Neural progenitor cell (in vitro differentiated cells): ENCODE results near the gene EFEMP1. TPM values are rescaled to one million over a fixed set of nuclear protein-coding genes. Genes with fewer than 3 reads are reported as not detected.

Source experiments
- DNase-seq: peaks from one replicate; pipeline ENCODE4 v3.0.0-alpha.2; 2016; ENCODE audit warnings: low spot score
- H2AFZ ChIP-seq: fragments of 200-600 bp; sonication (generic); replicated peaks from 2 replicates; pipeline ENCODE4 v1.6.1; 2016; ENCODE audit warnings: antibody characterized with exemption
- H3F3A ChIP-seq: fragments of 200-600 bp; sonication (generic); 2 replicates; pipeline ENCODE4 v1.6.1; 2016; ENCODE audit warnings: antibody characterized with exemption, low read depth
- H3K27ac ChIP-seq: fragments of 200-600 bp; sonication (generic); 2 replicates; pipeline ENCODE4 v1.5.1; 2016; ENCODE audit warnings: mild to moderate bottlenecking
- H3K27me3 ChIP-seq: fragments of 200-600 bp; sonication (generic); 2 replicates; pipeline ENCODE4 v1.6.1; 2016; ENCODE audit warnings: mild to moderate bottlenecking, moderate library complexity
- H3K36me3 ChIP-seq: fragments of 200-600 bp; sonication (generic); 2 replicates; pipeline ENCODE4 v1.5.1; 2016
- H3K4me1 ChIP-seq: fragments of 200-600 bp; sonication (generic); 2 replicates; pipeline ENCODE4 v1.6.1; 2016; ENCODE audit warnings: mixed run types
- H3K4me2 ChIP-seq: fragments of 200-600 bp; sonication (generic); 2 replicates; pipeline ENCODE4 v1.6.1; 2016
- H3K4me3 ChIP-seq: fragments of 200-600 bp; sonication (generic); 2 replicates; pipeline ENCODE4 v1.5.1; 2016
- H3K79me2 ChIP-seq: fragments of 200-600 bp; sonication (generic); 2 replicates; pipeline ENCODE4 v1.6.1; 2016; ENCODE audit warnings: low read depth
- H3K9ac ChIP-seq: fragments of 200-600 bp; sonication (generic); 2 replicates; pipeline ENCODE4 v1.6.1; 2016
- H3K9me3 ChIP-seq: fragments of 200-600 bp; sonication (generic); 2 replicates; pipeline ENCODE4 v1.5.1; 2016; ENCODE audit warnings: low read depth
- H4K20me1 ChIP-seq: fragments of 200-600 bp; sonication (generic); 2 replicates; pipeline ENCODE4 v1.6.1; 2016; ENCODE audit warnings: low read depth
- H3K27ac Mint-ChIP-seq: 3 replicates; pipeline ENCODE4 v1.8.0; 2021; ENCODE audit warnings: mixed read lengths
- H3K27me3 Mint-ChIP-seq: 2 replicates; pipeline ENCODE4 v1.8.0; 2022; ENCODE audit warnings: low read depth, mild to moderate bottlenecking, inconsistent platforms, moderate library complexity, mixed read lengths; ENCODE audit not compliant: insufficient read depth
- H3K36me3 Mint-ChIP-seq: 3 replicates; pipeline ENCODE4 v1.8.0; 2021; ENCODE audit warnings: mixed read lengths
- H3K4me1 Mint-ChIP-seq: 3 replicates; pipeline ENCODE4 v1.8.0; 2021; ENCODE audit warnings: mixed read lengths
- H3K4me3 Mint-ChIP-seq: 3 replicates; pipeline ENCODE4 v1.8.0; 2021; ENCODE audit warnings: mild to moderate bottlenecking, moderate library complexity, mixed read lengths
- H3K9me3 Mint-ChIP-seq: 3 replicates; pipeline ENCODE4 v1.8.0; 2020; ENCODE audit warnings: mixed read lengths
- EZH2 ChIP-seq: fragments of 200-600 bp; sonication (generic); IDR thresholded peaks from 2 replicates; pipeline ENCODE4 v1.6.1; 2017; ENCODE audit warnings: antibody characterized with exemption, mild to moderate bottlenecking, moderate library complexity
- EZH2phosphoT487 ChIP-seq: fragments of 200-600 bp; sonication (generic); IDR thresholded peaks from 2 replicates; pipeline ENCODE4 v1.6.1; 2017; ENCODE audit warnings: antibody characterized with exemption
- total RNA-seq: library from RNA; depleted of rRNA; stranded (reverse); fragments of >200 nt; gene quantifications from 2 replicates; pipeline ENCODE4 v1.2.3, GENCODE V29; 2015; ENCODE audit warnings: low replicate concordance
- TF ChIP-seq, protein P1 (sequence below): fragments of 200-600 bp; sonication (generic); IDR thresholded peaks from 2 replicates; pipeline ENCODE4 v1.5.1; 2017; ENCODE audit warnings: antibody characterized with exemption, mild to moderate bottlenecking

EFEMP1 gene
- total RNA-seq, 1 donor from 2014 or later = 25.5 TPM

DNA sequence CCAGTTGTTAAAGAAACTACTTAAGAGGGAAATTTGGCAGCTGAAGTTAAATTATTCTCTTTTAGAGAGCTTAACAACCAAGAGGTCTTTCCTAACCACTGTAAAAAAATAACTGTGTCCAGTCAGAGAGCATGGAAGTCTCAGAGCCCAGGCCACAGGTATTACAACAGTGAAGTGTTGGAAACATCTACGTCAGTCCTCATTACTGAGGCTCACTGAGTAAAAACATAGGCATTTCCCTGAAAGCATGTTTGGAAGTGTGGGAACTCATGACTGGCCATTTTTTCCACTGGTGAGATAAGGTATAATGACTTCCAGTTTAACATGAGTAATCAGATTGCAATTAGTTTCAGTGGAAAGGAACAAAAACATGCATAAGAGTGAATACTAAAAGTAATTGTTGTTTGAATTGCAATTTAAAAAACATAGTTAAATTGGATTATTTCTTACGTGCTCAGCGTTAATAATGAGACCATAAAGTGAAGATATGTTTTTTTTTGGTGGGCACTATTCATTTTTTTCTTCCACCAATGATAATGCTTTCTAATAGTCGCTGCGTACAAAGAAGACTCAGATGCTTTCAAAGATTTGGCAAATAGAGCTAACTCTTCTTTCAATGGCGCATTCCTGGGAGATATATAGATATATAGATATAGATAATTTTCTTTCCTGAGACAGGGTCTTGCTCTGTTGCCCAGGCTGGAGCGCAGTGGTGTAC is 60.8 kb downstream of the EFEMP1 start:
- Mint-ChIP-seq H3K4me3 (no peak overlapping the region), H3K9me3 (no peaks in the 10 kb centered on the region), H3K27ac (no peak overlapping the region), H3K4me1 (peaks cover 3% of the 10 kb centered on the region), H3K27me3 (no peaks in the 10 kb centered on the region), H3K36me3 (no peaks in the 10 kb centered on the region)
- H3K9me3 ChIP-seq = no peaks in the 10 kb centered on the region
- no peak overlapping the region for H2AFZ ChIP-seq
- TF ChIP-seq EZH2 = no peak
- TF ChIP-seq EZH2phosphoT487 = no peak
- TF ChIP-seq, protein P1, sequence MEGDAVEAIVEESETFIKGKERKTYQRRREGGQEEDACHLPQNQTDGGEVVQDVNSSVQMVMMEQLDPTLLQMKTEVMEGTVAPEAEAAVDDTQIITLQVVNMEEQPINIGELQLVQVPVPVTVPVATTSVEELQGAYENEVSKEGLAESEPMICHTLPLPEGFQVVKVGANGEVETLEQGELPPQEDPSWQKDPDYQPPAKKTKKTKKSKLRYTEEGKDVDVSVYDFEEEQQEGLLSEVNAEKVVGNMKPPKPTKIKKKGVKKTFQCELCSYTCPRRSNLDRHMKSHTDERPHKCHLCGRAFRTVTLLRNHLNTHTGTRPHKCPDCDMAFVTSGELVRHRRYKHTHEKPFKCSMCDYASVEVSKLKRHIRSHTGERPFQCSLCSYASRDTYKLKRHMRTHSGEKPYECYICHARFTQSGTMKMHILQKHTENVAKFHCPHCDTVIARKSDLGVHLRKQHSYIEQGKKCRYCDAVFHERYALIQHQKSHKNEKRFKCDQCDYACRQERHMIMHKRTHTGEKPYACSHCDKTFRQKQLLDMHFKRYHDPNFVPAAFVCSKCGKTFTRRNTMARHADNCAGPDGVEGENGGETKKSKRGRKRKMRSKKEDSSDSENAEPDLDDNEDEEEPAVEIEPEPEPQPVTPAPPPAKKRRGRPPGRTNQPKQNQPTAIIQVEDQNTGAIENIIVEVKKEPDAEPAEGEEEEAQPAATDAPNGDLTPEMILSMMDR = no peak
- H3F3A ChIP-seq = no peaks in the 10 kb centered on the region
- H3K27ac ChIP-seq = no peak overlapping the region
- H3K79me2 ChIP-seq = no peaks in the 10 kb centered on the region
- no peaks in the 10 kb centered on the region for H3K27me3 ChIP-seq
- H3K4me1 ChIP-seq = no peaks in the 10 kb centered on the region
- H3K9ac ChIP-seq = no peak overlapping the region
- H3K4me2 ChIP-seq = no peak overlapping the region
- no peaks in the 10 kb centered on the region for H3K36me3 ChIP-seq
- H4K20me1 ChIP-seq = no peaks in the 10 kb centered on the region
- no peak overlapping the region for H3K4me3 ChIP-seq
- DNase-seq = no peak

GRCh38 chr2:55862246-55862645 is 61.3 kb downstream of the EFEMP1 start:
- Histone ChIP-seq H3K79me2 (no peaks in the 10 kb centered on the region), H3K4me2 (no peak overlapping the region), H3K27me3 (no peaks in the 10 kb centered on the region), H3K4me3 (no peak overlapping the region), H2AFZ (no peak overlapping the region), H3K27ac (no peak overlapping the region), H3K36me3 (no peaks in the 10 kb centered on the region), H3K9me3 (no peaks in the 10 kb centered on the region), H4K20me1 (no peaks in the 10 kb centered on the region), H3F3A (no peaks in the 10 kb centered on the region), H3K9ac (no peak overlapping the region), H3K4me1 (no peaks in the 10 kb centered on the region)
- Mint-ChIP-seq H3K36me3 (no peaks in the 10 kb centered on the region), H3K4me1 (peaks cover 3% of the 10 kb centered on the region), H3K4me3 (no peak overlapping the region), H3K27ac (no peak overlapping the region), H3K27me3 (no peaks in the 10 kb centered on the region), H3K9me3 (no peaks in the 10 kb centered on the region)
- TF ChIP-seq EZH2 = no peak
- TF ChIP-seq, protein P1 = no peak
- no peak for TF ChIP-seq EZH2phosphoT487
- no peak for DNase-seq

- H3K79me2 ChIP-seq = no peaks in the 10 kb centered on the region
- no peak overlapping the region for H3K27ac ChIP-seq
- Mint-ChIP-seq H3K9me3 (no peaks in the 10 kb centered on the region), H3K36me3 (no peaks in the 10 kb centered on the region), H3K27ac (no peak overlapping the region), H3K4me1 (peaks cover 3% of the 10 kb centered on the region), H3K27me3 (no peaks in the 10 kb centered on the region), H3K4me3 (no peak overlapping the region)
- no peaks in the 10 kb centered on the region for H4K20me1 ChIP-seq
- H3K4me3 ChIP-seq = no peak overlapping the region
- no peaks in the 10 kb centered on the region for H3F3A ChIP-seq
- no peaks in the 10 kb centered on the region for H3K36me3 ChIP-seq
- no peak overlapping the region for H3K9ac ChIP-seq
- H3K9me3 ChIP-seq = no peaks in the 10 kb centered on the region
- H3K4me1 ChIP-seq = no peaks in the 10 kb centered on the region
- no peaks in the 10 kb centered on the region for H3K27me3 ChIP-seq
- H2AFZ ChIP-seq = no peak overlapping the region
- no peak for DNase-seq
- no peak overlapping the region for H3K4me2 ChIP-seq
- TF ChIP-seq EZH2 = no peak
- TF ChIP-seq EZH2phosphoT487 = no peak
- TF ChIP-seq, protein P1 = no peak
Measured at GRCh38 chr2:55861733-55862132, 61.8 kb downstream of the EFEMP1 start.
